COR-L47 (cell line): ENCODE results near the gene FAM156B.
"Not testable (repeated sequence)": the region's sequence is repeated elsewhere in the genome, so short reads cannot be mapped to it uniquely, and the experiment has no call there.

Source experiments
- DNase-seq: peaks from one replicate; lab custom pipeline; 2025; lab: John Stamatoyannopoulos, UW

The FAM156B gene, protein sequence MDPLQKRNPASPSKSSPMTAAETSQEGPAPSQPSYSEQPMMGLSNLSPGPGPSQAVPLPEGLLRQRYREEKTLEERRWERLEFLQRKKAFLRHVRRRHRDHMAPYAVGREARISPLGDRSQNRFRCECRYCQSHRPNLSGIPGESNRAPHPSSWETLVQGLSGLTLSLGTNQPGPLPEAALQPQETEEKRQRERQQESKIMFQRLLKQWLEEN

DNA sequence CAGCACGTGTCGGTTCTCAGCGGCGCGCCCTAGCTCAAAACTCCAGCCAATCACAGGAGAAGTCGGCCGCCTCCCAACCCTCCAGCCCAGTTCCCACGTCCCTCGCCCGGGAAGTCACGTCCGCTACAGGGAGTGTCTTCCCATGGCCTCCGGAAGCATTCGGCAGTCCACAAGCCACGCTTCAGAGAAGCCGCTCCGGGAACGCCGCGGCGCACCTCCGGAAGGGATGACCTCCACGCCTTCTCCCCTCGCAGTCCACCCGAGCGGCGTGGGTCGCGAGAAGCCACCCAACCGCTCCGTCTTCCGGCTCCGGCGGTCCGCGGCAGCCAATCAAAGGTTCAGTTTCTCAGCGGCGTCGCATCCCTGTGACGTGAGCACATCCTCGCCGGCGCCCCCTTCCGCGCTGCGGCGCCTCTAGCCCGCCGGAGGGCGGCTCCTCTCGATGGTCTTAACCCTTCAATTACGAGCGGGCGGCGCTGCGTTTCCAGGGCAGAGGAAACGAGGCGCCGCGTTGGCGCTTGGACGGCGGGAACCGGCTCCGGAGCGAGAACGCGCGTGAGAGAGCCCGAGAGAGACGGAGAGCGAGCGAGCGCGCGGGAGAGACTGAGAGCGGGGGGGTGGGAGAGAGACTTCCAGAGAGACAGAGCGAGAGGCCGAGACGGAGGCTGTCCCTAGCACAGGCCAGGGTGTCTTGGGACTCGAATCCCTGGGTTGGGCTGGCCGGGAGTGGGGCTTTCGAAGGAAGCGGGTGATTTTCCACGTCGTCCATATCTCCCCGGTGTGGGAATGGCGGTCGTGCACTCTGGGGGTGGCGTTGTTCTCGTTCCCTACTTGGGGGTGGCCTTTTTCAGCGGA, at the start of gene FAM156B:
Gene FAM156B (plus strand): TSS at position 476 of the 855 bp plus-strand sequence. CDS start 9,896 bp downstream, outside the sequence.
- DNase-seq: not testable (repeated sequence)

DNA sequence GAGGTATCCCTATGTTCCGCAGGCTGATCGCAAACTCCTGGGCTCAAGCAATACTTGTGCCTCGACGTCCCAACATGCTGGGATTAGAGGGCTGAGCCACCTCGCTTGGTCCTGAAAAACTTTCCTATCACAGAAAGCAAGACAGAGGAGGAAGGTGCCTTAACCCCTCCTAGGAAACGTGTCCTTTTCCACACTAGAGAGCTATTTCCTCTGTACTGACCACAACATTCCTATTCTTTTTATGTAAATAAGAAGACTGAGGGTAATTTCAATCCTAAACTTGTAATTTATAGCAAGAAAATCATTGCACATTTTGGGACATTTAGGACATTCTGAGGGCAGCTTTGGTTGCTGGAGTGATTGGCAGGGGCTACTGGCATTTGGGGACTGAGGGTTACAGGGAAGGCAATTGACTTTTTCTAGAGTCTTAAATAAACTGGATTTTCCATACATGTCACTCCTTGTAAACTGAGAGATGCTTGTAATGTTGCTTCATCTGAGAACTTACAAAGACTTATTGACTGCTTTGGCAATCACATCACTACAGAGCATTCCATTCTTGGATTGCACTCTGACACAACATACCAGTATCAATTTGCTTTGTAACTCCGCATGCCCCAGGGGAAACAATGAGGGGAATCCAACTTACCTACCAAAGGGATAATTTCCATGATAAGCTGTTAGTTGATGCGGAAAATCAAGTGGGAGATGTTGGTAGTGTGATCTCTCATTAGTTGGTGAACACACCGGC, 44.8 kb upstream of the FAM156B start:
- no peak for DNase-seq

DNA sequence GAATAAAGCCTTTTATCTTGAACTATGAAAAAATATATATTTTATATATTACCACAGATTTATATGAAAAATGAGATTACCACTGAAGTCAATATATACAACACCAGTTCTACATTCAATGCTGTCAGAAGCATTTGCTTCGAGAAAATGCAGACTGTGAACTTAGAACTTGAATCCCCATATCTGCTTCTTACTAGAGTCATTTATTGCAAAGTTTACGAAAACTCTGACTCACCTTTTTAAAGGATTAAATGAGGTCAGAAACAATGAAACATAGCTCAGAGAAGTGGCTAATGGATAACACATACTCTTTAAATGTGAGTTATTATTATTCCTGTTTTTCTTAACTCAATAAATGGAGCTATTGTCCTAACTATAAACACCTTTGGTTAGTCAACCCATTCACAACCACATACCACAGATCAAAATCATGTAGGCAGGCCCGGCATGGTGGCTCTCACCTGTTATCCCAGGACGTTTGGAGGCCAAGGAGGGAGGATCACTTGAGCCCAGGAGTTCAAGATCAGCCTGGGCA, 40.1 kb upstream of the FAM156B start:
- not testable (repeated sequence) for DNase-seq

- no peak for DNase-seq
These were observed 31.7 kb upstream of the FAM156B start for GRCh38 chrX:52865343-52865998.

GRCh38 chrX:52867610-52868348, 29.4 kb upstream of the FAM156B start, which contains the start of gene XAGE3:
XAGE3 (minus strand) TSS chrX:52868083; CDS start chrX:52867133, 950 bp downstream.
- no peak for DNase-seq

DNA sequence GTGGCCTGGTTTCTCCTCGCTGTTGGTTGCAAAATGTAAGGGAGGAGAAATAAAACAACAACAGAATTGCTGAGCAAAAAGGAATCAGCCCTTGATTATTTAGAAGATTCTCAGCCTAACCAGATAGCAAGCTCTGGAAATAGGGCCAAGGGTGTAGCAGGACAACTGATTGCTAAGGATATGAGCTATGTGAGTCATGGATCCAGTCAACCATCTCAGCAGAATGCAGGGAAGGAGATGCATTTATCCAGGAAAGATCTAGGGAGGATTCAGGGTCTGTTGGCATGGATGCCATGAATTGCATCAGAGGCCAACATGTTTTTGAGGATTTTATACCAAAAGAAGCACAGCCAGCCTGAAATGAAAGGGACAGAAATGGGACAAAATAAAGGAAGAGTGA, 27.1 kb upstream of the FAM156B start:
- no peak for DNase-seq

- DNase-seq: not testable (repeated sequence)
These were observed 23.3 kb upstream of the FAM156B start for GRCh38 chrX:52873825-52874224.

DNA sequence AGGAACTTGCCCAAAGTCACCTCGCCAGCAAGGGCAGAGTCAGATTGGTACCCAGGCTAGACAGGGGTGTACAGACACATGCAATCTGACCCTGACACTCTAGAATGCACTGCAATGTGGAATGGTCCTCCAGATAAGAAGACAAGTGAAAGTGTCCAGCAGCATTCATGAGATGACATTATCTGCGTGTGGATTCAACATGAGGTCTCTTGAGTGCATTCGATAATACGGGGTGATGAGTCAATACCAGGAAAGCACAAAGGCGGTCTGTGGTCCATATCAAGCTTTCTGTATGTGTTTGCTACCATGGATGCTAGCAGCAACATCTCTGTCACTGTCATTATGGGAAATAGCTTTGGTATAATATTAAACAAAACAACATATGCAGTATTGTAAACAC, 22.5 kb upstream of the FAM156B start:
- DNase-seq: no peak

- DNase-seq: not testable (repeated sequence)
These were observed 21.7 kb upstream of the FAM156B start for GRCh38 chrX:52875436-52875835.

- not testable (repeated sequence) for DNase-seq
These were observed 20.7 kb upstream of the FAM156B start for GRCh38 chrX:52876386-52876785.

GRCh38 chrX:52887459-52887858, 9.7 kb upstream of the FAM156B start:
- not testable (repeated sequence) for DNase-seq

DNA sequence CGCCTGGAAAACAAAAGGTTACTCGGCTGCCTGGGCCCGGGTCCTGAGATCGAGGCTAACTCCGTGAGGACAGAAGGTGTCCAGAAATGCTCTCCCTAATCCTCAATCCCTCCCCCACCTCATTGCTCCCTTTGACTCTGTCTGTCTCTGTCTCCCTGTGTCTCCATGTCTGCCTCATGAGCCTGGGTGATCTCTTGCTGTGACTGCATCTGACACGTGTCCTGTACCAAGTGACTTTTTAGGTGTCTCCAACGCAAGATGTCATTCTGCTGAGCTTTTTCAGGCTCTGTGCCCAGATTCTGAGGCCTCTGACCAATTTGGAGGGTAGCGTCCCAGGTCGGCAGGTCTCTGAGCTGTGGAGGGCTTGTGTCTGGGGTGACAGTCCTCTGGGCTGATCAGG, 9.0 kb upstream of the FAM156B start:
- DNase-seq: not testable (repeated sequence)

- not testable (repeated sequence) for DNase-seq
These were observed 692 bp upstream of the FAM156B start for GRCh38 chrX:52896438-52896837.

DNA sequence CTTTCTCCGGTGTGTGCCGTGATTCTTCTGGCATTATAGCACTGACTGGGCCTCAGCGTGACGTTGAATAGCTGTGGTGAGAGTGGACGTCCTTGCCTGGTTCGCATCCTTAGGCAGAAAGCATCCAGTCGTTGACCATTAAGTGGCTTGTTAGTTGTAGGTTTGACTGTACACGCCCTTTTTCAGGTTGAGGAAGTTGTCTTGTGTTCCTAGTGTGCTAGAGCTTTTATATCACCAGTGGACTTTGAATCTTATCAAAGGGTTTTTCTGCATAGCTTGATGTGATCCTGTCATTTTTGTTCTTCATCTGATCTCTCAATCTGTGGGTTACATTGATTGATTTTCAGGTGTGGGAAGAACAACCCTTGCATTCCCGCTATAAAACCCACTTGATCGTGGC, 8.4 kb downstream of the FAM156B start:
- DNase-seq: not testable (repeated sequence)

DNA sequence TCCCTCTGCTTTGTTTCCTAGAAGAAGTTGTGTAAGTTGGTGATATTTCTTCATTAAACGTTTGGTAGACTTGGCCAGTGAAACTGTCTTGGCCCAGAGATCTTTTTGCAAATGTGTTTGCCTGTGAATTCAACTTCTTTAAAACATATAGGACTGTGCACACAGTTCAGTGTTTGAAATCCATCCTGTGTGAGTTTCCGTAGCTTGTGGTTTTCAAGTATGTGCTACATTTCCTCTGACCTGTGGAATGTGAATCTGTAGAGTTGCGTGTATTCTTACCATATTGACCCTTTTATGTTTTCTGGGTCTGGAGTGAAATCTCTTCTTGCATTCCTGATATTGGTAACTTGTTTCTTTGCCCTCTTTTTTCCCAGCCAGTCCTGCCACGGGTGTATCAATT, 8.9 kb downstream of the FAM156B start:
- DNase-seq: not testable (repeated sequence)

DNA sequence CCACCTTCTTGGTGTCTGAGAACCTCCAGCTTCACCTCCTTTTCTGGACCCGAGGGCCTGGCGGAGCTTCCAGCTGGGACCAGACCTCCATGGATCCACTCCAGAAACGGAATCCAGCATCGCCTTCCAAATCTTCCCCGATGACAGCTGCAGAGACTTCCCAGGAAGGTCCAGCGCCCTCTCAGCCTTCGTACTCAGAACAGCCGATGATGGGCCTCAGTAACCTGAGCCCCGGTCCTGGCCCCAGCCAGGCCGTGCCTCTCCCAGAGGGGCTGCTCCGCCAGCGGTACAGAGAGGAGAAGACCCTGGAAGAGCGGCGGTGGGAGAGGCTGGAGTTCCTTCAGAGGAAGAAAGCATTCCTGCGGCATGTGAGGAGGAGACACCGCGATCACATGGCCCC, 10.0 kb downstream of the FAM156B start:
- not testable (repeated sequence) for DNase-seq

- DNase-seq: not testable (repeated sequence)
These were observed 10.8 kb downstream of the FAM156B start for GRCh38 chrX:52907900-52908299.

- not testable (repeated sequence) for DNase-seq
These were observed 12.3 kb downstream of the FAM156B start for GRCh38 chrX:52909313-52909969.

- not testable (repeated sequence) for DNase-seq
These were observed 16.6 kb downstream of the FAM156B start for GRCh38 chrX:52913681-52914080.

GRCh38 chrX:52914704-52915103, 17.6 kb downstream of the FAM156B start:
- not testable (repeated sequence) for DNase-seq
